Stimulated activated CD4-positive, alpha-beta T cell treated with anti-CD3 and anti-CD28 coated beads, Interleukin-1b, Interleukin-23, amount 100 ng/mL, for 4 hours (primary cell): Measurements from ENCODE around the gene TLCD2.
"Not testable (repeated sequence)": the region's sequence is repeated elsewhere in the genome, so short reads cannot be mapped to it uniquely, and the experiment has no call there.

ENCODE experiments used
- DNase-seq, 2 donors: peaks; one replicate each; pipeline ENCODE4 v3.0.0-alpha.2; 2020; ENCODE audit warnings: low read depth in 2 of 2

Gene TLCD2

GRCh38 chr17:1718362-1719165 is 8.4 kb upstream of the TLCD2 start:
- DNase-seq: no peak

GRCh38 chr17:1716912-1717695 is 6.9 kb upstream of the TLCD2 start:
- DNase-seq: peak; percentile 53 to 72

- DNase-seq: peak; percentile 99 to 100
These were observed 6.1 kb upstream of the TLCD2 start for GRCh38 chr17:1716076-1716911.

DNA sequence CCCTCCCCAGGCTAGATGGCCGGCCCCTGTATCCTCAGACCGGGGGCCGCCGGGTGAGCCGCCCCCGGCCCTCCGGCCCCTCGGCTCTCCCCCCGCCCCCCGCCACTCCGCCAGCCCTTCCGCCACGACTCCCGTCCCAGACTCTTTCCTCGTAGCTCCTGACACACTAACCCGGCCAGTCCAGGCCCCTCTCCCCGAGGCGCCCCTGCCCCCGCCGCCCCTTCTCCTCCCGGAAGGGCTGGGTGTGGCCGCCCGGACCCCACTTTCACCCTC is 5.6 kb upstream of the TLCD2 start:
- no peak for DNase-seq

DNA sequence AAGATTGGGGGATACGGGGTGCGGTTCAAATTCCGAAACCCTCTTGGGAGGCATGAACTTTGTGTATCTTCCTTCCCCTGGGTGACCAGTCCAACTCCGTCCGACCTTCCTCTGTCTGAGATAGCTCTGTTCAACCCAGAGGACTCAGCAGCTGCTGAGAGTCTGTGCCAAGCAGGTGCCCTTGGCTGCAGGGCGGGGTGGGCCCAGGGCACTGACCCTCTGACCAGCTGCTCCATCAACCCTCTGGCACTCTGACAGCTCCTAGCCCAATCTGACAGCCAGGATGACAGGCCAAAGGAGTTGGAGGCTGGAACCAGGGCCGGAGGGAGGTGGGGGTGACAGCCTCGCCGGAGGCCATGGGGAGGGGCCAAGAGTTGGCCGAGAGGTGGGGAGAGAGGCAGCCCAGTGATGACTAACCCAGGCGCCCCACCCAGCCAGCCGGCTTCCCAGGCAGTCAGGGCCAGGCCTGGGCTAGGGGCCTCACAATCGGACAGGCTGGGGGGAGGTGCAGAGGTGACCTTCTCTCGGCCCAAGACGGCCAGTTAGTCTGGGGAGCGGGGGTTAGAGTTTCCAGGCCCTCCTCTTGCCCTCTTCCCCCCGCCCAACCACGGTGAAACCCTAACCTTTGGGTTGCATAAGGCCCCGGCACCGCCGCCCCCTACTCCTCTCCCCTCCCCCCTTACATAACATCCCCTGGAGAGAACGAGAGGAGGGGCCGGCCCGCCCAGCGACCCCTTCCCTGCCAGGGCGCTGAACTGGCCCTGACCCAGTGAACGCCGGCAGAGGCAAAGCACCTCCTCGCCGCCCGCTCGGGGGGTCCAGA is 5.0 kb upstream of the TLCD2 start:
- peak in 1 of 2 donors; percentile 32 for DNase-seq

- DNase-seq: no peak
These were observed 4.3 kb upstream of the TLCD2 start for GRCh38 chr17:1714427-1714979.

DNA sequence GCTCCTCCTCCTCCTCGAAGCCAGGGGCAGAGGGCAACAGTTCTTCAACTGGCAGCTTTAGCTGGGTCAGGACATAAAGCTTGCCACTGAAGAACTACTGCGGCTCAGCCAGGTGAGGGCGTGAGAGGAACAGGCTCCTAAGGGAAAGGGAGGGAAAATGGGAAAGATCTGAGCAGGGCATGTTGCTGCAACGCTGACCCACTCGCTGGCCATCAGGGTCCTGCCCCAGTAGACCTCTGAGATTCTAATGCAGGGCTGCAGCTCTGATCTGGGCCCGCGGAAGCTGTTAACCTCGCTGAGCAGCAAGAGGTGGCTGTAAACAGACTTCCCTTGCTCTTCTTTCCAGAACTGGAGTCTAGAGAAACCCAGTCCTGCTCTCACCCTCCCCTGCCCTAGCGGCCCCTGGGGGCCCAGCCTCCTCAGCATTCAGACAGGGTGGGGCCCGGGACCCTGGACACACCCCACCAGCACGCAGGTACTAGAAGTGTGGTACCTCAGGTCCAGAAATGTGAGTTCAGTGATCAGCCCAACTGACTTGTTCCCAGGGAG is 3.8 kb upstream of the TLCD2 start:
- DNase-seq: no peak

DNA sequence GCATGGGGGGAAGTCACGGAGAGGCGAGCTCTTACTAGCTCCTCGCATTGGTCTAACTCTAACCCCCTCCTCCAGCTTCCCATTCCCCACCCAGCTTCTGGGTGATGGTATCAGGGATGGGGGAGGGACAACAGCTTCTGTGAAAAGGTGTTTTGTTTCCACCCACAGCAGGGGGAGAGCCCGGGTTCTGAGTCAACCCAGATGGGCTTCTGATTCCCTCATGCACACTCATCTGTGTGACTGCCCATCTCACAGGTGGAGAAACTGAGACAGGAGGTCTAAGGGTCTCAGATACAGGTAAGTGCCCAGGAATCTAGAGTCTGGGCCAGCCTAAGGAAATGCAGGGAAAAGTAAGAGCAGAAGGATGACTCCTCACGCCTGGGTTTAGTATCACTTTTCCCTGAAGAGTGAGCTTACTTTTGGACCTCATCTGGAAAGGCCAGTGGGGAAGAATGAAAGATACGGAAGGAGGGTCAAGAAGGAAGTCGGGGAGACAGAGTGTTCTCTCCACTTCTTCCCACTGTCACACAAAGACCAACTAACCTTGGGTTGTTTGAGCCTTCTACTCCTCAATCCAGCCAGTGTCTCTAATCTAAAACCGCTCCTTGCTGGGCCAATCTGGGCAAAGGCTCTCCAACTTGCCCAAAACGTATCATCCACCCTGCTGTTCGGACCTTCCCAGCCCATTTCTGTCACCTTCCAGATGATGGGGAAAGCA is 3.1 kb upstream of the TLCD2 start:
- no peak for DNase-seq

DNA sequence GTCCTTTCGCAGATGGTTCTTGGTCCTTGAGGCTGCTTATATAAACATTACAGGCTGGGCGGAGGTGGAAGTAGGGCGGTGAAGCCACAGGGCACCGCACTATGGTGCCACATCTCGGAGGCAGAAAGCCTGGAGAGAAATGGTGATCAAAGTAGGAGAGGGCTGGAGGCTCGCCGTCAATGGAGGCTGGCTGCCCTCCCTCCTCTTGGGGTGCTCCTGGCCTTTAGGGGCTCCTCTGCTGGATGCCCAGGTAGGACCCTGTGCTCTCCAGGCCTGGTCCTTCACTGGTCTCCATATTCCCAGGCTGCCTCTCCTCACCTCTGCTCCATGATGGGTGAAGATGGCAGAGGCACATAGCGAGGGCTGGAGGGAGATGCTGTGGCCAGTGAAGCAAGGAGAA is 2.1 kb upstream of the TLCD2 start:
- no peak for DNase-seq

DNA sequence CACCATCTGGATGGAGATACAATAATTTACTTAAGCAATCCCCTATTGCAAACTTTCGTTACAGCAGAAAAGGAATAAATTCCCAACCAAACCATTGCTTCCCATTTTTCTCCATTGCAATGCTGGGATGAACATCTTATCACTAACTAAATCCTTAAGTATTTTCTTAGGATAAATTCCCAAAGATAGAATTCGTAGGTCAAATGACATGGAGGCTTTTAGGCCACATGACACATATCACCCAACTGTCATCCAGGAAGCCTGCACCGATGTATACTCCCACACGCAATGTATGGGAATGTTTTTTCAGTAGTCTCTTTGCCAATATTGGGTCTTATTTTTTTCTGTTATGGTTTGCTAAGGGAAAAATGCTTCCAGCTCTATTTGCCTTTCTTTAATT is 1.6 kb upstream of the TLCD2 start:
- DNase-seq: no peak

DNA sequence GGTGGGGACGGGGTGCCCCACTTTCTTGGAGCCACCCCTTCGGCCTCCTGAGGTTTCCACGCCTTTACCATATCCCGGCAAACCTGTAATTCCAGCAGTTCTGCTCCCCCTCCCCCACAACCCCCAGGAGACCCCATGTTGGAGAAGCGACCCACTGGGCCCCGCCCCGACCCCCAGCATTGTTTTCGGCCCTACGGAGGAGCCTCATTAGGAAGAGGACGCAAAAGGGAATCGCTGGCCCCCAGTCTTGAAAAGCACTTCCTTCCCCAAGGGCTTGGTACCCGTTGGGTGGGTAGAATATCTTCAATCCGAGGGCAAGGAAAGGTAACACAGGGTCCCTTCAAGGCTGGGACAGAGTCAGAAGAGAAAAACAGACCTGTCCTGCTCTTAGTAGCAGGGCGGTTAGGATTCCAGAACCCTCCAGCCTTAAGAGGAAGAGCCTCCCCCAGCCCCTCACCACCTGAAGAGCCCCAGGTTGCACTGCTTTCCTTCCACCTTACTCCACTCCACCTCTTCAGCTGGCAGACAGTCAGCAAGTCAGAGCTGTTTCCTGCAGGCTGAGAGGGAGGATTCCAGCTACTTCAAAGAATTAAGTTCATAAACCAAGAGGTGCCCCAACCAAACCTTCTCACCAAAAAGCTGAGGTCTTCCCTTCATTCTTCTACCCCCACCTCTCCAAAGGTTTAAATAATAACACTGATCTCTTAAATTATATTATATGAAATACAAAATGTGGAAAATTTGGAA is 803 bp upstream of the TLCD2 start:
- DNase-seq: no peak

DNA sequence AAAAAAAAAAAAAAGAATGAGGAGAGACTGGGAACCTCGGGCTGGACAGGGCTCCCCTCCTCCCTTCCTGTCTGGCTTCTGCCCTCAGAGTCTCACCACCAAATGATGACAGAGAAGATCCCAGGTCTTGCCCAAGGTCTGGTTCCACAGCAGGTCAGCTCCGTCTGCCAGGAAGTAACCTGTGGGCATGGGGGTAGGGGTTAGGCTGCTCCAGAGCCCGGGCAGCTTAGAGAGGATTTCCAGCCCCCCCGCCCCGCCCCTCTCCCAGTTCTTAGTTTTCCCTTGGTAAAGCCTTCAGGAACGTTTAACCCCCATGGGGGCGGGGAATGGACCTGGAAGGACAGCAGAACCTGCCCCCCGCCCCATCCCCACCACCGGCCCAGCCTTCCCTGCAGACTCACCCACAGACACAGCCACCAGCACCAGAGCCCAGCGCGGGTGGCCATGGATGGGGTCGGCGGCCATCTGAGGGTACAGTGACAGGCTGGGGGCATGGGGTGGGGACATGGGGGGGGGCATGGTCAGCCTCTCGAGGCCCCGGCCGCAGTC is 700 bp downstream of the TLCD2 start:
- DNase-seq: no peak

GRCh38 chr17:1708791-1709346 is 1.3 kb downstream of the TLCD2 start:
- not testable (repeated sequence) for DNase-seq

DNA sequence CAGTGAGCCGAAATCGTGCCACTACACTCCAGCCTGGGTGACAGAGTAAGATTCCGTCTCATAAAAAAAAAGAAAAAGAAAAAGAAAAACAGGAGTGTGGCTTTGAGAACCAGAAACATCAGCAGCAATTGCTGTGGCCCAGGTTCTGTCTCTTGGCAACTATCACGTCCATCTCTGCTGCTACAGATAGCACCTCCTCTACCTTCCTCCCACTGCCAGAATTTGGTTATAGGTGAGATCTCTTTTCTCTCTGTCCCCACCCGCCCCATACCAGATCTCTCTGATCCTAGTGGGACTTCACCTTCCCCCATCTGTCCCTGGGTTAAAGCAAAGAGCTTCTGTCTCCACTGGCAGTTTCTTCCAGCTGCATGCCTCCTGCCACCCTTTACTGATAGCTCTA is 3.1 kb downstream of the TLCD2 start:
- no peak for DNase-seq

DNA sequence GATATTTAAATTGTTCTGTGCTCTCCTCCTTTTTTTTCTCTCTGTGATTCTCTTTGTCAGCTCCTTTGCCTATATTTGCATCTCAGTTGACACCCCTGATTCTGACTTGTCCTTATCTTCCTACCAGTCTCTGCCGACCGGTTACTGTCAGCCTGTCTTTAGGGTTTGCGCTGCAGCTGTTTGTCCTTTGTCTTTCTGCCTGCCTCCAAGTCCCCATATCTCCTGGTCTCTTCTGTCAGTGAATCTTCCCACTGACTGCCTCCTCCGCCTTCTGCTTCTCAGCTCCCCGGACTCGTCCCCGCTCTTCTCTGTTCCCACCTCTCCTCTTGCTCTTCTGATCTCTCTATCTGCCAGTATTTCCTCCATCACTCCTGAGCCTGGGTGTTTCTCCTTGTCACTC is 5.2 kb downstream of the TLCD2 start:
- DNase-seq: no peak

DNA sequence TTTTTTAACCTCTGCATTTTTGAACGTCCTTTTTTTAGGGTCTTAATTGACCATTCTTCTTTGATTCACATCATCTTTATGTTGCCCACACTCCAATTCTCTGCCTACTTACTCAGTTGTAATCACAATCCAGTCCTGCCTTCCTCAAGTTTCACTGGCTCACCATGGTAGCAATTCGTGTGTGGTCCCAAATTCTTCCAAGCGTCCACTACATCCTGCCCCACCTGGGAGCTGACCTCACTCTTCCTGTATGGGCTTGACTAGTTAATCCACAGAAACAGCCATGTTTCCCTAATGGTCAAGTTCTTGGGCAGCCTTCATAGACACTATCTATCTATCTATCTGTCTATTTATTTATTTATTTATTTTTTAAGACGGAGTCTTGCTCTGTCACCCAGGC is 7.1 kb downstream of the TLCD2 start:
- no peak for DNase-seq

- not testable (repeated sequence) for DNase-seq
These were observed 10.3 kb downstream of the TLCD2 start for GRCh38 chr17:1699891-1700290.

DNA sequence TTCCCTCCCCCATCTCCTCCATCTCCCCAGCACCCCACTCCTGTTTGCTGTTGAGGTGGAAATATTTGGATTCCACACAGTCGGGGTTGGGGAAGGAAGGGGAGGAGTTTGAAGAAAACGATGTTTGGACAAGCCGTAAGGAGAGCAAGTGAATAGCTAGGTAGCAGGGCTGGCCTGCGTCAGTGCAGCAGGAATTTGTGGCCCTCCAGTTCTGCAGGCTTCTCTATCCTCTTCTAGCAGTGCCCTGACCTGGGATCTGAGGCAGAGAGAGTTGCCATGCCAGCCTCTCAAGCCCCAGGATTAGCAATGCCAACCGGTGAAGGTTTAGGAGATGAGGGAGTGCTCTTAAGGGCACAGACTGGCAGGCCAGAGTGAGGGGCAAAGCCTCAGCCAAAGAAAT is 12.5 kb downstream of the TLCD2 start:
- DNase-seq: no peak

DNA sequence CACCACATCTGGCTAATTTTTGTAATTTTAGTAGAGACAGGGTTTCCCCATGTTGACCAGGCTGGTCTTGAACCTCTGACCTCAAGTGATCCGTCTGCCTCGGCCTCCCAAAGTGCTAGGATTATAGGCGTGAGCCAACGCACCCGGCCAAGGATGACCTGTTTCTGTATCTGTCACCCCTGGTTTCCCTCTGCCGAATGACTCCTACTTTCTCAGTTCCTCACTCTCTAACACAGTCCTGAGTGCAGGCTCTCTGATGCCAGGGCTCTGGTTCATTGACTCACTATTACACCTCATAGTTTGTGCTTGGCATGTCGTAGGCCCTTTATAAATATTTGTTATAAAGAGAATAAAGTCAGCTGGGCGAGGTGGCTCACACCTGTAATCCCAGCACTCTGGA is 14.8 kb downstream of the TLCD2 start:
- DNase-seq: no peak
